DMS53 (cell line): ENCODE data around the gene NTM.

Experiments
- DNase-seq: peaks from one replicate; lab custom pipeline; 2025; lab: John Stamatoyannopoulos, UW

NTM gene

DNA sequence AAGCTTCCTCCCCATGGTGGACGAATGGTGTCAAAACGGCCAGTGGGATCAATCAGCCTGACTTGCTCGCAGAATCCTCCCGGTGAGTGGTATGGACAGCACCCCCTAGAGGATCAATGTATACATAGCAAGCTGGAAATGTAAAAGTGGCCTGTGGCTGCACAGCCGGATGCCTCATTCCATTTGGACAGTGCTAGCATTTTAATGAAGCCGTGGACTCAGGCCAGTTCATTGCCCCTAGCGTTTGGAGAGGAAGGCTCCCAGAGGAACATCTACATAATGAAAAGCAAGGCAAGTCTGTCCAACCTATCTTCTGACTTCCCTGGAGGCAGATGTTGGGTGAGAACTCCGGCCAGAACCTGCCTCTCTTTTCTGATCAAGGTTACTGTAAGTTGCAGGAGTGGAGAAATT, 942.3 kb downstream of the NTM start:
- peak; percentile 65 for DNase-seq

DNA sequence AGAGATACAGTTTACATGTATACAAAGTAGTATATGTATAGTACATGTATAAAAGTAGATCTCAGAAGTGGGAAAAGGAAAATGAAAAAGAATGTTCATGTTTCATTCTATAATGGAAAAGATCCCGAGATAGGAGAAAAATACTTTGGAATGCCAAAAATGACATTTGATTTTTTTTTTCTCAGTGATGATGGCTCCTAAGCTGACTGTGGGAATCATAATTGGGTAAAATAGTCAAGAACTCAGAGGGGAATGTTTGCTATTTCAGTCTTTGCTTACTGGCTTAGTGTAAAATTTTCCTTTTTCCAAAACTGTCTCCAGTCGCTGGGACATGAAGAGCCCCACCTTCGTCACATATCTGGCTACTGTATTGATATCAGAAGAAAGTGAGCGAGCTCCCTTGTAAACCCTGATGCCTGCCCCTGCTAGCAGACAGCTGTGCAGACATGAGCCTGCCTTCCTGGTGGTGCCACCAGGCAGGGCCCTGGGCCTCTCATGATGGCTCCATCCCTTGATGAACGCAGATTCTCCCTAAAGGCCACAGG, 944.6 kb downstream of the NTM start:
- no peak for DNase-seq

DNA sequence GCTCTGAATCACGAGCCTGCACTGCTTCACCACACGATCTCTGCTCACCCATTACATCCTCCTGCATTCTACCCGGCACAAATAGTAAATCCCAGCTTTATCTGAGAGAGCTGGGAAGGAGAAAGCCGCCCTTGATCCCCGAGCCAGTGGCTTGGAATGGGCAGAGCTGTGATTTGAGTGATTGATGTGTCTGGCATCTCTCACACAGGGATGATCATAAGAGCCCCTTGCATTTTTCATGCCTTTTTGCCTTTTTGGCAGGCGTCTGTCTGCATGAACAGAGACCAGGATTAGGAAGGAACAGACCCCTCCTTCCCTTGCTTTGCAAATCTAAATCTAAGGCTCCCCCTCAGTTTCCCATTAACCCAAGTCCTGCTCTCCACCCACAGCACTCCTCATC, 945.3 kb downstream of the NTM start:
- no peak for DNase-seq

DNA sequence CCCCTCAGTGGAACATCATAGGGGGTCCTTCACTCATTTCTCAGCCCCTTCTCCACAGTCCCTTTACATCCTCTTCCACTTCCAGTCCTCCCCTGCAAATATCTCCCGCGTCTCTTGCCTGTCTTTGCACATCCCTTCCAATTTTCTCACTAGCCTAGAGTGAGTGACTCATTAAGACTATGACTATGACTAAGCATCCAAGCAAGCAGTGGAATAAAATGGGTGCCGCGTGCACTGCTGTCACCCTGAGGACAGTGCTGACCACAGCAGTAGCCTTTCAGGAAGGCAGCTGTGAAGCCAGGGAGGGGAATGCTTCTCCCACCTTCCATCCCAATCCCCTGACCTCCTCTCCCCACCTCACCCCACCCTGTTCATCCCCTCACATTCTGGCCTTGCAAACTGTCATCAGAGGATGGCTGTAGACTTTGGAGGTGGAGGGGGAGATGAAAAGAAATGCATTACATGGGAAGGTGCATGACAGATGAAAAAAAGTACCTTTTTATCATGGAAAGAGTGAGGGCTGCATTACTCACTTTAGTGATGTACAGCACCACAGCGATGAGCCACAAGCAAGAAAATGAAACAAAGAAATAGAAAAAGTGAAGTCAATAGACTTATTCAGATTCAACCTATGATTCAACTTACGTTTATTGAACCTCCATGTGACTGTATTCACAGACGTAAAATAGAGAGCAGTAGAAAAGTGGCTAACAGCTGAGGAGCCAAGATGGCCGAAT, 948.2 kb downstream of the NTM start:
- DNase-seq = peak; percentile 78

DNA sequence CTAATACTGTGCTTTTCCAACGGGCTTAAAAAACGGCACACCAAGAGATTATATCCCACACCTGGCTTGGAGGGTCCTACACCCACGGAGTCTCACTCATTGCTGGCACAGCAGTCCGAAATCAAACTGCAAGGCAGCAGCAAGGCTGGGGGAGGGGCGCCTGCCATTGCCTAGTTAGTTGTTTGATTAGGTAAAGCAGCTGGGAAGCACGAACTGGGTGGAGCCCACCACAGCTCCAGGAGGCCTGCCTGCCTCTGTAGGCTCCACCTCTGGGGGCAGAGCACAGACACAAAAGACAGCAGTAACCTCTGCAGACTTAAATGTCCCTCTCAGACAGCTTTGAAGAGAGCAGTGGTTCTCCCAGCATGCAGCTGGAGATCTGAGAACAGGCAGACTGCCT, 949.0 kb downstream of the NTM start:
- peak; percentile 82 for DNase-seq

DNA sequence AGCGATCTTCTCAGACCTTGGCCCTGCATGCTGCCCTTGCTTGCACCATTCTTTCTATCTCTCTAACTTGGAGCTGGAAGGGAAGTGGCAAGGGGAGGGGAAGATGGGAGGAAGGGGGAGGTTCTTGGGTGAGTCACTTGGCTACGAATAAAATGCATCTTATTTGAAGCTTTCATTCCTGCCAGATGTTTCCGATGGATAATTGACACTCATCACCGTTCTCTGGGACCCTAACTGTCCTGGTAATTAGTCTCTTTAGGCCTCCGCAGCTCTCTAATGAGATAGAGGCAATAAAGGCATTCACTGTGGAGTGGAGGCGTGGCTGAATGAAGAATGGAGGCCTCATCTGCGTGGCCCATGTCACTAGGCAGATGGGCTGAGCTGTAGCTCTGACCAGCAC, 960.1 kb downstream of the NTM start:
- DNase-seq = no peak

DNA sequence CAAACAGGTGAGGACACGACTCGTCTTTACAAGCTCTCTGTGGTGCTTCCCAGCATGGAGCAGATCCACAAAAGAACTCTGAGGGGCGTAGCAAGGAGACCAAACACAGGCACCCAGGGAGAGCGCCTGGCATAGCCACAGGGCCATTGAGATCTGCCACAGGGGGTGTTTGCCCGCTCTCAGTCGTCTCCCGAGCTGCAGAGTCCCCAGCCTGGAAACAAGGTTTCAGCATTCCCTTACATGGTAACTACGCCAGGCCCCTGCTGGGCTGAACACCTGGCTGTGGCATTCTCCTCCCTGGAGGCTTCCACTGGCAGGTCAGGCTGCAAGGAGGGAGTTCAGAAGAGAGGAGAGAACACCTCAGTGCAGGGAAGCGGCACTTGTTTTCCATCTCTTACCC, 962.1 kb downstream of the NTM start:
- no peak for DNase-seq

DNA sequence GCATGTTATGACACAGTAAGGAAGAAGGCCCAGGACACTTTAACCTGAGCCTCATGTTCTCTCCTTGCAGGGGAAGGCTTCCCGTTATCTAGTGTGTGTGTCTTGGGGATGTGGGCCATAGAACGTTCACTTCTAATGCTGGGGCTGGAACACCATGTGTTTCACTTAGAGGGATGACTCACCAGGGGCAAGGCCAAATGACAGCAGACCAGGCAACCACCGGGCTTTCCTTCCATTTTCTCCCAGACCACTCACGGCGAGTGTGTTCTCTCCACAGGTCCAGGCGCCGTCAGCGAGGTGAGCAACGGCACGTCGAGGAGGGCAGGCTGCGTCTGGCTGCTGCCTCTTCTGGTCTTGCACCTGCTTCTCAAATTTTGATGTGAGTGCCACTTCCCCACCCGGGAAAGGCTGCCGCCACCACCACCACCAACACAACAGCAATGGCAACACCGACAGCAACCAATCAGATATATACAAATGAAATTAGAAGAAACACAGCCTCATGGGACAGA, 964.4 kb downstream of the NTM start:
- DNase-seq = peak; percentile 34

DNA sequence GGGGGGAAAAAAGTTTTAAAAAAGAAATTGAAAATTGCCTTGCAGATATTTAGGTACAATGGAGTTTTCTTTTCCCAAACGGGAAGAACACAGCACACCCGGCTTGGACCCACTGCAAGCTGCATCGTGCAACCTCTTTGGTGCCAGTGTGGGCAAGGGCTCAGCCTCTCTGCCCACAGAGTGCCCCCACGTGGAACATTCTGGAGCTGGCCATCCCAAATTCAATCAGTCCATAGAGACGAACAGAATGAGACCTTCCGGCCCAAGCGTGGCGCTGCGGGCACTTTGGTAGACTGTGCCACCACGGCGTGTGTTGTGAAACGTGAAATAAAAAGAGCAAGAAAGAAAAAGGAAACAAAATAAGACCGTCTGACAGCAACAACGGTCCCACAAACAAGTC, 964.9 kb downstream of the NTM start:
- no peak for DNase-seq

DNA sequence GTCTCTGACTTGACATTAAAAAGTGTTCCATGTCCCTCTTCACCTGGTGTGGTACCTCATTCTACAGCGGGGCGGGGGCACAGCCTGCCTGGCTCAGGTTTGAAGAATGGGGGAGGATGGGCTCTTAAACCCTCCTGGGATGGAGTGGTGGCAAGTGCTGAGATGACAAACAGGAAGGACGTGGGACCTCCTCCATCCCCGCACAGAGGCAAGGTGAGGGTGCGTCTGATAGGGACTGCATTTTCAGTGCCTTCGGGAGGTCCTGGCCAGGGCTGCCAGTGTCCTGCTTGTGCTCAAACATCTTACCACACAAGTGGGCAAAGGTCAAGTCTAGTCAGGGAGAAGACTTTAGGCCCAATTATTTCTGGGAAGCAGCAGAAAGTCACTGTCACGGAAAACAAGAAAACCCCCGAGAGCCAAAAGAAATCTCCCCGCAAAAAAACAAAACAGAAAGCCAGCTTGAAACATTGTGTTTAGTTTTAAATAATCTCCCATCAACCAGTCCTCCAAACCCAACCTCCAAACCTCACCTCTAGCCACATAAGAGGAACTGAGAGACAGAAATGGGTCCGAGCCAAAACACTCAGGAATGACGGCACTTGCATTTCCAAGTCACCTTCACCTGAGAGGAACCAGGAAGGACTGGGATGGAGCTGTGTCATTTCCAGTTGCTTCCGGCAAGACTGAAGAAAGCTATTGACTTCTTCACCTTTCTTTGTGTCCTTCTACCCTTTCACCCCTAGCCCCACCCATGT, 966.5 kb downstream of the NTM start:
- DNase-seq = no peak

DNA sequence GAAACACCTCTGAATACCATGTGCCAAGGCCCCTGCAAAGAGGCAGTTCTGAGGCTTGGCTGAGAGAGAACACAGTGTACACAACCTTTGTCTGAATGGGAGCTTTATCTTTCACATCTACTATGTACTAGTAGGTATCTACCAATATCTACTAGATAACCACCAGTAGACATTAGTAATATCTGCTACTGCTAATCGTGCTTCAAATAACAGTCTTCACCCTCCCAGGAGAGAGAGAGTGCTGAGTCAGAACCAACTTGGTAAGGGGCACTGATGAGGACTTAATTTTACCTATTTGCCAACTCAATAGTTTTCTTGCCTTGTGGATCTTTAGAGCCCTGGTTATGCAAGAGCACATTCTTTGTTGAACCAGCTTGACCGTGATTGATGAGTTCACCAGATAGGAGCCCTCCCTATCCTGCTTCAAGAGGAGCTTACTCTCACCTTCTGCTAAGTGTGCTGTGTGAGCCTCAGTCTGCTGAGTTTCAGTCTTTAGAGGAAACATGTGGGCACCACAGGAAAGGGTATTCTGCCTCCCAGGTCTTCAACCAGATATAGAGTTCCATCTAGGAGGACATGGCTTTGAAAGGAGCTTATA, 967.5 kb downstream of the NTM start:
- DNase-seq = no peak

DNA sequence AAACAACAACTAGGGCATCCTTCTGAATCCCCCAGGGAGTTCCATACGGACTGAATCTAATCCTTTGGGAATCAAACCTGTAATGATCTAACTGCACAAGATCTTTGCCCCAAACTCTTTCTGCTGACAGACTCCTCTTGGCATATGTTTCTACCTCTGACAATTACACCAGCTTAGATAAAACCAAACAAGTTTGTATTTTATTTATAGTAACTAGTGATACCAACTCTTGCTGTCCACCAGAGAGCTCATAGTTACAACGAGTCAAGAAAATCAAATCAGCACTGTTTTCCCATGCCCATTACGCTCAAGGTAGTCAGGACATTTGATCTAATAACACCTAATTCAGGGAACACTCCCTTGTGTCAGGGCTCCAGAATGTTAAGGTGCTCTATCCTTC, 972.0 kb downstream of the NTM start:
- no peak for DNase-seq

DNA sequence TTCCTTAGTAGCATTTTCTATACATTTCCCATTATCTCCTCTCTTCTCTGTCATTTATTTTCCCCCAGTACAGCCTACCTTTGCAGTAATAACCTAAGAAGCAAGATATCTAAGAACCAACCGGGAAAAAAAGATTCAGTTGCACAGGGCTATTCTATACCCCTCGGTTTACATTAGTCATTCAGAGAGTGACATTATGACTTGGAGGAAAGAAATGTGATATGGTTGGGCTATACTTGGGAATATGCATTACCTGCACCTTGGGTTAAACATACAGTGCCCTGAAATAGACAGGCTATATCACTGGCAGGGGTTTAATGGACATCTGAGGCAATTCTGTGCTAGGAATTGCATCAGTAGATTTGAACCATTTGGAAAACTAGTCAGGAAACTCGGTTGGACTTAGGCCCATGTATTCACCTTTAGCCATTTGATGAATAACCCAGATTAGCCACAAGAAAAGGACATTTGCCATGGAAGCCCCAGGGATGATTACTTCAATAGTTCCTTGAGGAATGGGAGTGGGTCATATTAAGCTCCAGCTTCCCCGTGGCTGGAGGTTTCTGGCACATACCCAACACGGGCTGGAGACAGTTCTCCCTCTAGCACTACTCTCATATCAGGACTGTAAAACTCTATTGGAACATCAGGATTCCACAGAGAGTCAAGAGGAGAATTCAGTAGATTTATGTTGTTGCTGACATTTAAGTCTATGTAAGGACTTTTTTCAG, 973.2 kb downstream of the NTM start:
- no peak for DNase-seq

DNA sequence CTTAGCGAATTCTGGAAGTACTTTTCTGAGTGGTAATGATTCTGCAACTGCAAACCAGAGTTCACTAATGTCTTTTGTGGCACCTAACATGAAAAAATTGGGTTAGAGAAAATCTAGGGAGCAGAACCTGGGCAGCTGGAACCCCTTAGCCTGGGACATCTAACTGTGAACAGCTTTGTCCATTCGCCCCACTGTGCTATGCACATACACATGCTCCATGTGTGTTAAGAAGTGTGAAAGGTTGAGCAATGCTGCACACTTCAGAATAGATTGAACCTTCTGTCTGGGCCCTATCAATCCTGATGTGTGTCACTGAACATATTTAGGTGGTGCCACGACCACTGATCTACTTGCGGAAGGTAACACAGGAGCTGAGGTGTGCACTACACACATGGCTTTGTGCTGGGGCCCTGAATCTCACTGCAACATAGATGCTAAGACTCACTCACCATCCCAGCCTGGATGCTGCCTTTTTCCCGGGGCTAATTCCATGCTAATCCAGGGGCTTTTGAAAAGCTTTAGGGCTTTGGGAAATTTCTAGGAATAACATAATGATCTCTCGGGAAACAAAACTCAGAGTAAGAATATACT, 976.2 kb downstream of the NTM start:
- DNase-seq = no peak

DNA sequence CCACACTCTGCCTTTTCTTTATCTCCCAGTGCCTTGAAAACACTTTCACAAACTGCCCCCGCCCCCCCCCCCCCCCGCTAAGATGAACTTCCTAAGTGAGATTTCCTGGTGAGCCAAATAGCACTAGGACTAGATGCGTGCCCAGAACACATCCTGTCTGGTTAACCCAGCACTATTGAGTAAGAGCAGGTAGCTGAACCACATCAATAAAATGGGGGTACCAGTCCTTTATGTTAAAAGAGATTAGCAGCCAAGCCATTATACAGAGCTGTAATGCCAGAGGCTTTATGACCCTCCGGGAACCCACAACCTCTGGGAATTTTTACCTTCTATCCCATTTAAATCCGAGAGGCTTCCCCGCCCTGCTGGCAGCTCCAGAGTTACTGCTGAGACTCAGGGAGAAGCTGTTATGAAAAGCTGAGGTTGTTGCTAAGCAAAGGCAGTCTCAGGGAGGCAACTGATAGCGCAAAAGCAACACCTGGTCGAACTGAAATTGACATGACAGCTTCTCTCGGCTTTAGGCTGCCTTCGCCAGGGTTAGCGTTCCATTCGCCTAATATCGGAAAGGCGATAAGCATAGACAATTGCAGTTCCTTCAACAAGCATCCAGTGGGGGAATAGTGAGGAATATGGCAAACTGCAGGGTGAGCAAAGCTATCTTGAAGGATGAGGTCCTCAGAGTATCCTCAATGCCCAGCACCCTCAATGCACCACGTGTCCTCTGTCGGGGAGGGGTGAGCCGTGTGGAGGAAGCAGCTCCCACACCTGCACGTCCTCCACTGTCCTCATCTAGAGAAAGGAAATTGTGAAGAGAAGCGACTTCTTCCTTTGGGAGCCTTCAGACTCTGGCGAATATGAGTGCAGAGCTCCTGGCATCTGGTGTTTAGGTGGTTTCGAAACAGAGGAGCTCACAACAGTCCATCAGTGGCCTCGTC, 977.0 kb downstream of the NTM start:
- DNase-seq = no peak

DNA sequence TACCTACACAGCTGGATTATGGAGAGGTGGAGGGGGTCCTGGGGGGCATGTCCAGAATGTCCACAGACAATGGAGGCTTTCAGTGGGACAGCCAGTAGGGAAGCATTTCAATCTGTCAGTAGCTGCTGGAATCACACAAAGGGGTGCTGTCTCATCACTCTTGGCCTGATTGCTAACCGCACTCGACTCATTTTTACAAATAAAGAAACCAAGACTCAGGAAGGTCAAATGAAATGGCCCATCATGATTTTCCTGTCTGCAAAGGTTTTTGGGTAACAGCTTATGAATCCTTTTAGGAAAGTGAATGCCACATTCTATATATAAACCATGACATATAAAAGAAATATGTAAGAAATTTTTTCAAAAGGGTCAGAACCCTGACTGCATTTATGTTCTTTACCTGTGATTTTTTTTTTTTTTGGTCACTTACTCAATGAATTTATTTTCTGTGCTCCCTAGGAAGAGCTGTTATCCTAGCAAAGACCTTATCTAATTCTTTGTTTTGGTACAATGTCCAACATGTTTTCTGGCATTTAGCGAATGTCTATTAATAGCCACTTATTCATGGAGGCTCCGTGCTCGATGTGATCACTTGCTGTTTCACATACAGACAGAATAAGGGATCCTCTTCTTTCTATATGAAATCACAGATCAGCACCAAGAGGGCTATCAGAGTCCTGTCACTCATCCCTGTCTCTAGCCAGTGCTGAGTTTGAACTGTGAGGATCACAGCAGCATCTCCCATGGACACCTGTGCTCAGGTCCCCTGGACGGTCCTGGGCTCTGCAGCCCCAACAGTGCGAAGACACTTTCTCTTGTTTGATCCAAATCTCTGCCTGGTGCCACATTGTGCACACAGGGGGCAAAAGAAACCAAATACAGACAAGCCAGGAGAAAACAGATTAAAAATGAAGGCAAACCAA, 979.7 kb downstream of the NTM start:
- DNase-seq = no peak

DNA sequence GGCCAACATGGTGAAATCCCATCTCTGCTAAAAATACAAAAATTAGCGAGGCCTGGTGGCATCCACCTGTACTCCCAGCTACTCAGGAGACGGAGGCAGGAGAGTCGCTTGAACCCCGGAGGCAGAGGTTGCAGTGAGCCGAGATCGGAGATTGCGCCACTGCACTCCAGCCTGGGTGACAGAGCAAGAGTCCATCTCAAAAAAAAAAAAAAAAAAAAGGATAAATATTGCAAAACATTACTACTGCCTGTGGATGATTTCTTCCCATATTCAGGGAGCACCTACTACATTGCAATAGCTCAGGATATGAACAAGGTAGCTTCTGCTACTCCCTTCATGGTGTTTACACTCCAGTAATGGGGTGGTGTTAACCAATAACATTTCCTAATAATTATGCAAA, 980.6 kb downstream of the NTM start:
- DNase-seq = no peak

DNA sequence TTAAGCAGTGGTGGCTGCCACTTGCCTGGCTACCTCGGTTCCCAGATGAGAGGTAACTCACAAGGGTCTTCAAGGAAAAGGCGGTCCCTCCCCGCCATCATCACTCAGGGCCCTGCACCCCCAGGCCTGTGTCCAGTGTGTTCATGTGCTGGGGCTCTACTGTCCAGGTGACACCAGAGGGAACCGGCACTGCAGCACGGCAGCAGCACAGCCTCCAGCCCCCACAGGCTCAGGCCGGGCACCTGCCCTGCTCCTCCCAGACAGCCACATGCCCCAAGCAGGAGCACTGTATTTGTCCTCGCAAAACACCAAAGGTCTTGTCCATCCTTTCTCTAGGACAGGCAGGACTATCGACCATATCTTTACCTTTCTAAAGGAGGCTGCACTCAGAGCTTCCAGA, 982.1 kb downstream of the NTM start:
- DNase-seq = no peak

DNA sequence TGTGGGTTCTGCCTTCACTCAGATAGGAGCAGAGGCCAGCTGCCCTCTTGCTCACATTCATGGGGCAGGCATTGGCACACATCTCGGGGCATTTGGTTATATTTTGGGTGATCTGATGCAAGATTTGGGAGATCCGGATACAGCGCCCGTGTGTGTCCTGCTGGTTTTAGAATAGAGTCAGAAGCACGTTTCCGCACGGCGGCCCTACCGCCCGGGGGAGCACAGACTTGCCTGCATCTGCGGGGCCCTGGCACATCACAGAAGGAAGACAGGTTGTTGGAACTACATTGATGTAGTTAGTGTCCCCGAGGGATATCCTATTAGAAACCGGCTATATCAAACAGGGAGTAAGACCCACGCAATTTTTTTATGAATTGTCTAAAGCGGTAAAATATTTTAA, 982.8 kb downstream of the NTM start:
- DNase-seq = no peak
